GM13977 (cell line): ENCODE data around the gene STK11IP.

ENCODE experiments used
- DNase-seq: peaks from one replicate; pipeline ENCODE4 v3.0.0; 2012; ENCODE audit warnings: low spot score
- CTCF ChIP-seq: IDR thresholded peaks from 2 replicates; pipeline ENCODE4 v1.5.1; 2012; ENCODE audit warnings: mild to moderate bottlenecking, control low read depth; ENCODE audit not compliant: insufficient read depth; ENCODE audit errors: extremely low read depth, missing control alignments
- in situ Hi-C: fragments of 300-500 bp; cut with MboI; formaldehyde crosslinking; loops from one replicate; pipeline ENCODE4 v1.12.0; 2022; ENCODE audit warnings: low sequenced_read_pairs, low pct_unique_long_range_greater_than_20kb, mixed read lengths, inconsistent platforms; ENCODE audit not compliant: unreplicated experiment

The STK11IP gene

GRCh38 chr2:219562049-219563020 is 35.3 kb upstream of the STK11IP start:
- no peak for DNase-seq
- in situ Hi-C loops: no loop called here
- no peak for TF ChIP-seq CTCF

- no peak for TF ChIP-seq CTCF
- DNase-seq: no peak
- in situ Hi-C loops: no loop called here
Measured at GRCh38 chr2:219563271-219563928, 34.3 kb upstream of the STK11IP start.

- no peak for TF ChIP-seq CTCF
- in situ Hi-C loops: no loop called here
- no peak for DNase-seq
Measured at GRCh38 chr2:219565130-219566080, 32.3 kb upstream of the STK11IP start.

DNA sequence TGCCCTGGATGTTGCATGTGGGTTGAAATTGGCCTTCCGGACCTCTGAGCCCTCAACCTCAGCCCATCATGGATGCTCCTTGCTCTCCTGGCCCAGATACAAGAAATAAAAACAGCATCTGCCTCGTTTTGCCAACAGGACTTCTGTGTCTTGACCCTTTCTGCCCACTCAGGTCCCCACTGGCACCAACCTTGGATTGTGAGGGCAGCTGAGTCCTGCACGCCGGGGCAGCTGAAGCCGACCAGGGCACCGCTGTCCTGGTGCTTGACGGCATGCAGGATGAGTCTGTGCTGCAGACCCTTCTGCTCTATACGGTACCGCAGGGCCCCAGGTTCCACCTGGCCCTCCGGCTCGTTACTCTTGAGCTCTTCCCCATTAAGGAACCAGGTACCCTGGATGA is 31.0 kb upstream of the STK11IP start:
- in situ Hi-C loops: no loop called here
- no peak for DNase-seq
- TF ChIP-seq CTCF: no peak

GRCh38 chr2:219567131-219567530 is 30.5 kb upstream of the STK11IP start:
- DNase-seq: no peak
- in situ Hi-C loops: no loop called here

More at GRCh38 chr2:219567131-219567530, 30.5 kb upstream of the STK11IP start:
- no peak for TF ChIP-seq CTCF
